Umbilical cord (tissue), 2 donors: ENCODE results near the gene BICD1. TPM values are rescaled to one million over a fixed set of nuclear protein-coding genes. Genes with fewer than 3 reads are reported as not detected.

Source experiments
- DNase-seq: peaks from one replicate; pipeline ENCODE4 v3.0.0-alpha.2; 2015; ENCODE audit warnings: low spot score
- total RNA-seq: library from RNA; depleted of rRNA; stranded (reverse); fragments of >200 nt; gene quantifications from one replicate; pipeline ENCODE4 v1.2.3, GENCODE V29; 2014; ENCODE audit warnings: low replicate concordance; ENCODE audit not compliant: insufficient read depth

The BICD1 gene
- total RNA-seq, 1 donor from 2014 or later, result 34.7 TPM

DNA sequence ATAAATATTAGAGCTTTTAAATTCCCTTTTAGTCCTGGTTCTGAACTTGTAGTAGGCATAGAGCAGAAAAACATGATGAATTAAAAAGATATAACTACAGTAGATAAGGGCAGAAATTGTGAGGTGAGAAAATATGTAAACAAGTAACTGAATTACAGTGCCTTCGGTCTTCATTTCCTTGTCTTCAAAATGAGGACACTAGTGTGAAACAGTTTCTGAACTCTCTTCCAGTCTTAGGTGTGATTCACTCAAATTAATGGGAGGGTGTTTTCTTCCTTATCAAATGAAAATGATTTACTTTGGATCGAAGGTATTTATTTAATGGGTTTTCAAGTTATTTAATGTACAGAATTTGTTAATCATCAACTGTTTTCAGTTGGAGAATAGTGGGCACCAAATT, 294.2 kb downstream of the BICD1 start:
- no peak for DNase-seq

DNA sequence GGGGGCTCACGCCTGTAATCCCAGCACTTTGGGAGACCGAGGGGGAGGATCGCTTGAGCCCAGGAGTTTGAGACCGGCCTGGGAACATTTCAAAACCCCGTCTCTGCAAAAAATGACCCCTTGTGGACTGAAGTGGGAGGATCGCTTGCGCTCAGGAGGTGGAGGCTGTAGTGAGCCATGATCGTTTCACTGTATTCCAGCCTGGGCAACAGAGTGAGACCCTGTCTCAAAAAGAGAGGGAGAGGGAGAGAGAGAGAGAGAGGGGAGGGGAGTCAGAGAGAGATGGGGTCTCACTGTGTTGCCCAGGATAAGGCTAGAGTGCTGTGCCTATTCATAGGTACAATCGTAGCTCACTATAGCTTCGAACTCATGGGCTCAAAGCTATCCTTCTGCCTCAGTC, 295.5 kb downstream of the BICD1 start:
- no peak for DNase-seq

DNA sequence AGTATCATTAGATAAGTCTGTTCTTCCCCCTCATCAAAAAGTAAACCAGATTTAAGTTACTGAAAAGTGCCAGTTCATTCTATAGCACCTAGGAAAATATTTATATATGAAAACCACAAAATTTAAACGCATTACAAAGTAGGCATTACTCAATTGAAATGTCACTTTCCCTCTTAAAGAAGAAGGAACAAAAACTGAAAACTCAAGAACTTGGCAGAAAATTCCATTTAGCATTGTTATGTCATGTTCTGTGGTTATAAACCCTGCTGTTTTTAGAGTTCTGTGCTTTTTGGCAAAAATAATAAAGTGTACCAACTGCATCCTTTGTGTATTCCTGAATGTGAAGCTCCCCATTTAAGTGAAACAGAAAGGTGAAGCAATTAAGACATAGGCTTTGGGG, 296.3 kb downstream of the BICD1 start:
- no peak for DNase-seq

DNA sequence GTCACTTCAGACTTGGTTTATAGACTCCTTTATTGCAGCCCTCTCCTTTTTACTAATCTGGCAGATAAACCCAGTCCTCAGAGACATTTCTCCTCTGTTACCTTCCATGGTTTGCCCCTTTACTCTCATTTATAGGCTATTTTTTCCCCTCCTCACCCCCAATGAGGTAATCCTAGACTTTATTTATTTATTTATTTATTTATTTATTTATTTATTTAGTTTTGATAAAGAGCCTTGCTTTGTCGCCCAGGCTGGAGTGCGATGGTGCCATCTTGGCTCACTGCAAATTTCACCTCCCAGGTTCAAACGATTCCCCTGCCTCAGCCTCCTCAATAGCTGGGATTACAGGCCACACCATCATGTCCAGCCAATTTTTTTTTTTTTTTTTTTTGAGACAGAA, 301.1 kb downstream of the BICD1 start:
- DNase-seq, result no peak

DNA sequence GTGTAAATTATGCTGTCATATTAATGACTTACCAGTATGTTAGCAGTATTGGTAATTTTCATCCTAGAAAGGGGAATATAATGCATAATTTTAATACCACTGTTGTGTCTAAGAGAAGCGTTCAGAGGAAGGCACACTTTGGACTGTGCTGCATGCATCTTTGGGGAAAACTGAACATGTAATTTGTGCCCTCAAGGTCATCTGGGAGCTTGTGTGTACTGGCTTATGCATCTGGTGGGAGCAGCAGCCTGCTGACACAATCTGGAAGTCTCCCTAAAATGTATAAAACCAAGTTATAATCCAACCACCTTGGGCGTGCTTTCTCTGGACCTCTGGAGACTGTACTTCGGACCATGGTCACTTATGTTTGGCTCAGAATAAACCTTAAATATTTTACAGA, 306.8 kb downstream of the BICD1 start:
- no peak for DNase-seq

DNA sequence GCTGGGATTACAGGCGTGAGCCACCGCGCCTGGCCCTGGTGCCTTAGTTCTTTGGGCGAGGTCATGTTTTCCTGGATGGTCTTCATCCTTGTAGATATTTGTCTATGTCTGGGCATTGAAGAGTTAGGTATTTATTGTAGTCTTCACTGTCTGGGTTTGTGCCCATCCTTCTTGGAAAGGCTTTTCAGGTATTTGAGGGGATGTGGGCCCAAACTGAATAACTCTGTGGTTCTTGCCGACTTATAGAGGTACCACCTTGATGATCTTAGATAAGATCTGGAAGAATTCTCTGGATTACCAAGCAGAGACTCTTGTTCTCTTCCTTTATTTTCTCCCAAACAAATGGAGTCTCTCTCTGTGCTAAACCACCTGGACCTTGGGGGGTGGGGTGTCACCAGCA, 311.6 kb downstream of the BICD1 start:
- no peak for DNase-seq

DNA sequence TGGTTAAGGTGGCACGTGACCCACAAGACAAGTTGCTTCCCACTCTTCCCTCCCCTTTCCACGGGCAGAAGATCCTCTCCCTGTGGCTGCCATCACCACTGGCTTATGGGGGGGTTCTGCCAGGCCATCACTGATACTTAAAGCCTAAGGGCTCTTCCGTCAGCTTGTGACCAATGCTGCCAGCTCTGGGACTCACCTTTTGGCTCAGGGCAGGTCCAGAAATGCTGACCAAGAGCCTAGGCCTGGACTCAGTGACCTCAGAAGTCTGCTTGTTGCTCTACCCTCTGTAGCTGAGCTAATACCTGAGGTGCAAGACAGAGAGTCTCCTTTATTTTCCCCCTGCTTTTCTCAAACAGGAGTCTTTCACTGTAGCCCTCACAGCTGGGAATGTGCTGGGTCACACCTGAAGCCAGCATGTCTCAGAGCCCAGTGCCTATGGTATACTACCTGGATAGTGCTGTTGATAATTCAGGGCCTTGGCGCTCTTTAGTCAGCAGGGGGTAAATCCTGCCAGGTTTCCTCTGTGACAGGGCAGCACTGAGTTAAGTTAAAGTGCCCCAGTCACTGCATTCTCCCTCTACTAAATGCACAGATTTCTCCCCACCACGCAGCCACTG, 312.4 kb downstream of the BICD1 start:
- DNase-seq, result no peak

DNA sequence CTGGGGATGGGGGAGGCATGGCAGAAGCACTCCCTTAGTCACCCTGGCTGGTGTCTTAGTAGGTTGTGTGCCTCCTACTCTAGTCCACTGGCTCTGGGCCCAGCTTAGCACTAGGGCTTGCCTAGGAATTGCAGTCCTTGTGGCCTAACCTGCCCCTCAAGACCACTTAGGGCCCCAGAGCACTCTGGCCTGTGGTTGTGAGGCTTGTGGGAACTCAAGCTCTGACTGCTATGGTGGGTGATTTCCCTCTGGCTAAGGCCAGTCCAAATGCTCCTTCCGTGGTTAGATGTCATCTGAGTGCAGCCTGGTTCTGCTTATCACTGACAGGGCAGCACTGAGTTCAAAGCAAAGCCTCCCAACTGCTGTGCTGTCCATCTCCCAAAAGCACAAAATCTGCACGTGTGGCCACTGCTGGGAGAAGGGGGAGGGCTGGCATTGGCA, 312.9 kb downstream of the BICD1 start:
- no peak for DNase-seq

DNA sequence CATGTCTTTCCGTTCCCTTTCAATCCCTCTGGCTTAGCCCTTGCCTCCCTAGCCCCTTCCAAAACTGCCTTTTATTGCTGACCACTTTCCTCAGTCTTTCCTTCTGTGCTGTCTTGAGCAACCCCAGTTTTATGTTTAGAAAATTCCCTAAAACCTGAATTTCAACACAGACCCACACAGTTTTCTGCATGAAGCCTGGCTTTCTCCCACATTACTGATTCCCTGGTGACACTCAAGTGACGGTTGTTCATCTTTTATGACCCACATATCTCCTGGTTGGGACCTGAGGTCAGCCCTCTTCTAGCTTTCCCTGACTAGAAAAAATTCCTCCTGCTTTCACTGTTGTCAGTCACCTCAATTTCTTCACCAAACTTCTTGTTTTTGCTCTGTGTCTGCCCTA, 313.7 kb downstream of the BICD1 start:
- no peak for DNase-seq

DNA sequence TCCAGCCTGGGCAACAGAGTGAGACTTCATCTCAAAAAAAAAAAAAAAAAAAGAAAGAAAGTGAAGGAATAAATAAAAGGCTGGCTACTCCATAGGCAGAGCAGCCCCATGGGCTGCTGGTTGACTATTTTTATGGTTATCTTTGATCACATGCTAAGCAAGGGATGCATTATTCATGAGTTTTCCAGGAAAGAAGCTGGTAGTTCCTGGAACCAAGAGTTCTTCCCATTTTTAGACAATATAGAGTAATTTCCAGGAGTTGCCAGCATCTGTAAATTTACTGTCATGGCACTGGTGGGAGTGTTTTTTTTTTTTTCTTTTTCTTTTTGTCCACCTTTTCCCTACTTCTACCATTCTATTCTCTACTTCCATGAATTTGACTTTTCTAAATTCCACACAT, 316.9 kb downstream of the BICD1 start:
- no peak for DNase-seq

DNA sequence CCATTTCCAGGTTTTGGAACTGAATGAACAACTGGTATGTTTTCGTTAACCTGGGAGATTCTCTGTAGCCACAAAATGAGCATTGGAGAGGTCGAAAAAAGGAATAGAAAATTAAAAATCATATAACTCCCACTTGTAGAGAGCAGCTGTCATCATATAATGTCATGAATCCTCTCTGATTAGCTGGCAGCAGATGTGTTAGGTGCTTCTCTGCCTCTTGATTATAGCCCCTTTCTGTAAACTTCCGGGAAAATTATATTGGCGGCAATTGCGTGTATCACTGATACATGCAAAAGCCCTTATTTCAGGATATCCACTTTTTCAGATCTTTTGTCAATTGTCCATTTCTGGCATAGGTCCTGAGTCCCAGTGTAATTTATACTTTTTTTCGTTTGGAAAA, 324.4 kb downstream of the BICD1 start:
- no peak for DNase-seq

Other genes starting within 250 kb of the BICD1 start
- gene RESF1, start 147.4 kb upstream of the BICD1 start, total RNA-seq, result 33.5 TPM